Panc1 (cell line): ENCODE data around the gene KRT13. TPM values are rescaled to one million over a fixed set of nuclear protein-coding genes. Genes with fewer than 3 reads are reported as not detected.

ENCODE experiments used
- ATAC-seq: fragments of 200-7000 bp; cut with Tn5 transposase; 2 replicates; pipeline ENCODE4 v1.9.1; 2020; ENCODE audit warnings: mild to moderate bottlenecking, moderate library complexity
- BruUV-seq: library from RNA; stranded (reverse); fragments of 400-500 nt; replicated peaks from 2 replicates; lab custom pipeline; 2021; lab: Mats Ljungman, UMichigan
- CTCF ChIA-PET: fragments of 300-600 bp; sonication (Branson Sonifier 250); formaldehyde crosslinking; loops from one replicate; lab custom pipeline; 2022; ENCODE audit warnings: antibody characterized with exemption; lab: Charles Lee
- POLR2A ChIA-PET: fragments of 300-600 bp; sonication (Branson Sonifier 250); formaldehyde crosslinking; loops from one replicate; lab custom pipeline; 2022; ENCODE audit warnings: antibody characterized with exemption; lab: Charles Lee
- DNase-seq: peaks from one replicate; pipeline ENCODE4 v3.0.0-alpha.2; 2010; ENCODE audit warnings: low read depth, low spot score
- H3K27ac ChIP-seq: 2 replicates; pipeline ENCODE4 v1.5.1; 2011; ENCODE audit warnings: mild to moderate bottlenecking, low read length, inconsistent platforms
- H3K27me3 ChIP-seq: fragments of 200-500 bp; sonication (Bioruptor generic); 2 replicates; pipeline ENCODE4 v1.6.0; 2014; ENCODE audit warnings: low read length, inconsistent platforms; ENCODE audit not compliant: control insufficient read depth, insufficient read depth
- H3K36me3 ChIP-seq: fragments of 200-500 bp; sonication (Bioruptor generic); 2 replicates; pipeline ENCODE4 v1.5.1; 2014; ENCODE audit warnings: inconsistent platforms, mild to moderate bottlenecking, low read length, moderate library complexity; ENCODE audit not compliant: control insufficient read depth, insufficient read depth
- H3K4me1 ChIP-seq: 2 replicates; pipeline ENCODE4 v1.5.1; 2011; ENCODE audit warnings: inconsistent platforms, mild to moderate bottlenecking, low read length, moderate library complexity; ENCODE audit not compliant: control insufficient read depth, insufficient read depth
- H3K4me3 ChIP-seq, 2 experiments: 2 replicates each; pipeline ENCODE4 v1.5.1; 2011 to 2012; ENCODE audit warnings: low read depth in 2 of 2, low read length in 2 of 2, mild to moderate bottlenecking in 2 of 2, inconsistent platforms in 1 of 2, moderate library complexity in 1 of 2
- H3K9me3 ChIP-seq: fragments of 200-500 bp; sonication (Bioruptor generic); 2 replicates; pipeline ENCODE4 v1.5.1; 2014; ENCODE audit warnings: low read depth, mild to moderate bottlenecking, inconsistent platforms, low read length, moderate library complexity; ENCODE audit not compliant: control insufficient read depth, insufficient read depth
- CTCF ChIP-seq: fragments of 450-650 bp; IDR thresholded peaks from 2 replicates; pipeline ENCODE4 v1.5.1; 2017; ENCODE audit warnings: mild to moderate bottlenecking
- POLR2AphosphoS5 ChIP-seq: IDR thresholded peaks from 2 replicates; pipeline ENCODE4 v1.6.1; 2012; ENCODE audit warnings: mild to moderate bottlenecking, low read depth, low read length, moderate library complexity
- REST ChIP-seq, 2 experiments: IDR thresholded peaks; 2 replicates each; pipeline ENCODE4 v1.6.1; 2011 to 2012; ENCODE audit warnings: low read depth in 2 of 2, control low read depth in 1 of 2, low read length in 1 of 2, mild to moderate bottlenecking in 1 of 2, moderate library complexity in 1 of 2; ENCODE audit not compliant: insufficient read depth in 1 of 2
- SIN3A ChIP-seq: IDR thresholded peaks from 2 replicates; pipeline ENCODE4 v1.6.1; 2012; ENCODE audit warnings: low read depth, mild to moderate bottlenecking, low read length, moderate library complexity, borderline replicate concordance; ENCODE audit not compliant: insufficient read depth
- TCF7L2 ChIP-seq: IDR thresholded peaks from 2 replicates; pipeline ENCODE4 v1.6.1; 2011; ENCODE audit warnings: mild to moderate bottlenecking, low read depth, low read length, inconsistent platforms
- in situ Hi-C: cut with HindIII; loops from 2 replicates; pipeline ENCODE4 v1.10.0; 2016; ENCODE audit warnings: low sequenced_read_pairs, low pct_unique_long_range_greater_than_20kb
- intact Hi-C: fragments of 100-400 bp; cut with micrococcal nuclease; formaldehyde crosslinking; loops from one replicate; pipeline ENCODE4 v1.10.0; 2022; ENCODE audit not compliant: unreplicated experiment
- total RNA-seq: library from RNA; stranded (reverse); gene quantifications from one replicate; pipeline ENCODE4 v1.2.1, GENCODE V29; 2021; ENCODE audit not compliant: unreplicated experiment

The KRT13 gene
- total RNA-seq, 1 experiment from 2014 or later: 0.36 TPM

- Histone ChIP-seq H3K27ac (peak overlapping the region; percentile 96), H3K27me3 (no peaks in the 10 kb centered on the region), H3K4me3 (no peak overlapping the region), H3K9me3 (no peaks in the 10 kb centered on the region), H3K4me1 (peaks cover 52% of the 10 kb centered on the region), H3K36me3 (no peaks in the 10 kb centered on the region)
- intact Hi-C loops: no loop called here
- in situ Hi-C loops: no loop called here
- ATAC-seq: no peak
- ChIA-PET POLR2A (interaction anchor here (0.5 kb wide), 1 partner anchor 815 kb away, joined by 3 read pairs; no protein-coding TSS in a partner anchor), CTCF (no interaction called here)
- TF ChIP-seq POLR2AphosphoS5 (no peak), CTCF (no peak), REST (IDR thresholded peaks at IDR 0.05; ENCODE audit: insufficient read depth in 1 of 2, low read depth in 2 of 2, low read length in 1 of 2) (no peak), SIN3A (no peak), TCF7L2 (no peak)
- DNase-seq: no peak
- BruUV-seq: no TSS peak
Measured at GRCh38 chr17:41516830-41517283, 11.4 kb upstream of the KRT13 start.

GRCh38 chr17:41516147-41516829 is 10.9 kb upstream of the KRT13 start:
- no TSS peak for BruUV-seq
- ChIA-PET CTCF (no interaction called here), POLR2A (interaction anchor here (0.5 kb wide), 1 partner anchor 815 kb away, joined by 3 read pairs; no protein-coding TSS in a partner anchor)
- Histone ChIP-seq H3K9me3 (no peaks in the 10 kb centered on the region), H3K36me3 (no peaks in the 10 kb centered on the region), H3K27me3 (no peaks in the 10 kb centered on the region), H3K4me1 (peaks cover 52% of the 10 kb centered on the region), H3K27ac (peak overlapping the region; percentile 96), H3K4me3 (no peak overlapping the region)
- DNase-seq (no peak), ATAC-seq (no peak)
- in situ Hi-C loops: no loop called here
- intact Hi-C loops: no loop called here
- TF ChIP-seq REST (IDR thresholded peaks at IDR 0.05; ENCODE audit: insufficient read depth in 1 of 2, low read depth in 2 of 2, low read length in 1 of 2) (no peak), CTCF (no peak), POLR2AphosphoS5 (no peak), SIN3A (no peak), TCF7L2 (no peak)
